K562 (cell line): ENCODE data around the gene KBTBD2. TPM values are rescaled to one million over a fixed set of nuclear protein-coding genes. Genes with fewer than 3 reads are reported as not detected.
A peak's percentile ranks its signal among the peaks of the same experiment; 100 is the strongest.

ENCODE experiments used
- ETV1 ChIP-seq: fragments of 450-650 bp; conservative IDR thresholded peaks from 2 replicates; pipeline ENCODE4 v1.6.1; 2016; ENCODE audit warnings: missing genetic modification characterization, control low read depth, low read depth, missing compliant biosample characterization
- MAZ ChIP-seq, 2 experiments: fragments of 450-650 bp in 1 of 2; sonication (generic) in 1 of 2; formaldehyde crosslinking; IDR thresholded peaks in 1 of 2; conservative IDR thresholded peaks in 1 of 2; 2 replicates each; pipeline versions ENCODE4 v1.4.0 to v1.5.0; 2020; ENCODE audit warnings: mild to moderate bottlenecking in 1 of 2, missing genetic modification reagents in 1 of 2
- MCM7 ChIP-seq, 2 experiments: fragments of 450-650 bp; IDR thresholded peaks; 2 replicates each; pipeline ENCODE4 v1.6.1; 2016 to 2018
- NR3C1 ChIP-seq: sonication (generic); formaldehyde crosslinking; IDR thresholded peaks from 2 replicates; pipeline ENCODE4 v1.8.1; 2022; ENCODE audit warnings: missing genetic modification reagents
- PML ChIP-seq: IDR thresholded peaks from 2 replicates; pipeline ENCODE4 v1.6.1; 2012; ENCODE audit warnings: low read length, inconsistent platforms
- POLR2A ChIP-seq: fragments of 450-650 bp; conservative IDR thresholded peaks from 2 replicates; pipeline ENCODE4 v1.6.1; 2016
- RHOXF2B ChIP-seq: fragments of 250-450 bp; sonication (Bioruptor Pico); conservative IDR thresholded peaks from 2 replicates; pipeline ENCODE4 v1.5.1; 2021
- TAL1 ChIP-seq: fragments of 450-650 bp; IDR thresholded peaks from 2 replicates; pipeline ENCODE4 v1.6.1; 2016; ENCODE audit warnings: mild to moderate bottlenecking
- U2AF2 ChIP-seq: fragments of 200-400 bp; formaldehyde crosslinking; optimal IDR thresholded peaks from 2 replicates; pipeline ENCODE3; 2017; ENCODE audit warnings: low read depth, mild to moderate bottlenecking, low read length
- ZBTB7A ChIP-seq: IDR thresholded peaks from 2 replicates; pipeline ENCODE4 v1.6.1; 2011; ENCODE audit warnings: low read depth, mild to moderate bottlenecking, low read length, moderate library complexity, borderline replicate concordance; ENCODE audit not compliant: control insufficient read depth
- ZNF121 ChIP-seq: sonication (generic); formaldehyde crosslinking; conservative IDR thresholded peaks from 2 replicates; pipeline ENCODE4 v1.8.0; 2022; ENCODE audit warnings: missing genetic modification reagents
- ZNF165 ChIP-seq: fragments of 250-450 bp; sonication (Bioruptor Pico); IDR thresholded peaks from 2 replicates; pipeline ENCODE4 v1.4.0; 2020; ENCODE audit warnings: borderline replicate concordance
- ZNF212 ChIP-seq: fragments of 450-650 bp; formaldehyde crosslinking; IDR thresholded peaks from 2 replicates; pipeline ENCODE4 v1.4.0; 2020; ENCODE audit warnings: mild to moderate bottlenecking
- ZNF3 ChIP-seq: fragments of 250-450 bp; sonication (Bioruptor Pico); IDR thresholded peaks from 2 replicates; pipeline ENCODE4 v1.5.0; 2021; ENCODE audit warnings: mild to moderate bottlenecking, moderate library complexity
- ZNF436 ChIP-seq: fragments of 250-450, 450-650 bp; sonication (Bioruptor Pico); formaldehyde crosslinking; IDR thresholded peaks from 2 replicates; pipeline ENCODE4 v1.7.0; 2020; ENCODE audit warnings: mild to moderate bottlenecking
- ZNF583 ChIP-seq: fragments of 250-450 bp; sonication (Bioruptor Pico); IDR thresholded peaks from 2 replicates; pipeline ENCODE4 v1.4.0; 2020
- polyA plus RNA-seq, 8 experiments: library from polyadenylated mRNA; depleted of rRNA in 4 of 8; stranded (reverse) in 5 of 8; unstranded in 3 of 8; fragments of >200 nt; fragmentation: Nextera tagmentation in 2 of 8; fragmentation: Illumina TruSeq in 1 of 8; extraction: Ambion mirVana in 2 of 8; extraction: Trizol in 1 of 8; gene quantifications; 2 replicates each; pipeline versions ENCODE4 v1.2.1 to v1.2.3, GENCODE V29; 2011 to 2014; ENCODE audit warnings: inconsistent platforms in 1 of 8, missing spikeins in 1 of 8
- total RNA-seq, 7 experiments: library from RNA; depleted of rRNA in 6 of 7; stranded (reverse); fragments of >200 nt in 6 of 7; fragmentation: Illumina TruSeq in 2 of 7; extraction: Trizol in 2 of 7; gene quantifications; 2 replicates each; pipeline versions ENCODE4 v1.2.1 to v1.2.3, GENCODE V29; 2011 to 2021; ENCODE audit warnings: low replicate concordance in 1 of 7
- TF ChIP-seq, protein P1 (sequence below), 2 experiments: fragments of 450-650 bp; formaldehyde crosslinking in 1 of 2; IDR thresholded peaks; 2 replicates each; pipeline versions ENCODE4 v1.4.0 to v1.6.1; 2014 to 2020; ENCODE audit warnings: mild to moderate bottlenecking in 2 of 2, borderline replicate concordance in 1 of 2, low read depth in 1 of 2
- TF ChIP-seq, protein P2 (sequence below), 2 experiments: fragments of 450-650 bp in 1 of 2; sonication (generic) in 1 of 2; formaldehyde crosslinking; conservative IDR thresholded peaks; 2 replicates each; pipeline versions ENCODE4 v1.4.0 to v1.8.1; 2020 to 2022; ENCODE audit warnings: mild to moderate bottlenecking in 1 of 2, missing genetic modification reagents in 1 of 2
- TF ChIP-seq, protein P3 (sequence below): fragments of 250-450 bp; sonication (Bioruptor Pico); IDR thresholded peaks from 2 replicates; pipeline ENCODE4 v1.9.0; 2021; ENCODE audit warnings: mild to moderate bottlenecking
- TF ChIP-seq, protein P4 (sequence below): fragments of 250-450 bp; sonication (Bioruptor Pico); IDR thresholded peaks from 2 replicates; pipeline ENCODE4 v1.8.0; 2021; ENCODE audit warnings: moderate library complexity, mild to moderate bottlenecking, inconsistent platforms

The KBTBD2 gene
- total and polyA plus RNA-seq, 9 of the 15 experiments (the other 6 are each of a cell fraction or from before 2014, with no cell fraction given): 22.8 to 62.2 (median 30.8) TPM

DNA sequence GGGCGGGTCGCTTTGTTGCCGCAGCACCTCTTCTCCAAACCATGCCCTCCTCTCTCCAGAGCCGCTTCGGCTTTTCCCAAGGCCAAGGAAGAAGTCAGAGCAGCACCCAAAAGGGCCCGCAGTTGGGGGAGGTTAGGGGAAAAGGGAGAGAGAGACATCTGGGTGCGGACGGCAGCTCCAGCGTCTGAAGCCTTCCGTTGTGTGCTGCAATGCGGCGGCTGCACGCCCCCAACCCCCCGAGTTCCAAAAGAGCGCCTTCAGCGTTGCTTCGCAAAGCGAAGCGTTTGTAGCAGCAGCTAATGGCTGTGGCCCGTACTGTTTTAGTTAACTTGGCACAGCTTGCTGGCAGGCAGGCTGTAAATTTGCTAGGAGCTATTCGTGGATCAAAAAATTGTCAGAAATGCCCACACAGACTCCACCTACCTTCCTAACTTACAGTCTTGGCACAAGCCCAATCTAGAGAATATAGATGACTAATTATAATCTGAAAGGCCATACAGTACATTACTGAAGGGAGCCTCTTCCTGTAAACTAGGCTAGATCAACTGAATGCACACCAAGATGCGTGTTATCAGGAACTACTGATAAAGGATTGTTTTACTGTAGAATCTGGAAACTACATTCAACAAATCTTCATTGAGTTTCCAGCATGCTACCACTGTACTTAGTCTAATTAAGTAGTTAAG lies 1.1 kb upstream of the KBTBD2 start (continued):
- TF ChIP-seq, protein P1, sequence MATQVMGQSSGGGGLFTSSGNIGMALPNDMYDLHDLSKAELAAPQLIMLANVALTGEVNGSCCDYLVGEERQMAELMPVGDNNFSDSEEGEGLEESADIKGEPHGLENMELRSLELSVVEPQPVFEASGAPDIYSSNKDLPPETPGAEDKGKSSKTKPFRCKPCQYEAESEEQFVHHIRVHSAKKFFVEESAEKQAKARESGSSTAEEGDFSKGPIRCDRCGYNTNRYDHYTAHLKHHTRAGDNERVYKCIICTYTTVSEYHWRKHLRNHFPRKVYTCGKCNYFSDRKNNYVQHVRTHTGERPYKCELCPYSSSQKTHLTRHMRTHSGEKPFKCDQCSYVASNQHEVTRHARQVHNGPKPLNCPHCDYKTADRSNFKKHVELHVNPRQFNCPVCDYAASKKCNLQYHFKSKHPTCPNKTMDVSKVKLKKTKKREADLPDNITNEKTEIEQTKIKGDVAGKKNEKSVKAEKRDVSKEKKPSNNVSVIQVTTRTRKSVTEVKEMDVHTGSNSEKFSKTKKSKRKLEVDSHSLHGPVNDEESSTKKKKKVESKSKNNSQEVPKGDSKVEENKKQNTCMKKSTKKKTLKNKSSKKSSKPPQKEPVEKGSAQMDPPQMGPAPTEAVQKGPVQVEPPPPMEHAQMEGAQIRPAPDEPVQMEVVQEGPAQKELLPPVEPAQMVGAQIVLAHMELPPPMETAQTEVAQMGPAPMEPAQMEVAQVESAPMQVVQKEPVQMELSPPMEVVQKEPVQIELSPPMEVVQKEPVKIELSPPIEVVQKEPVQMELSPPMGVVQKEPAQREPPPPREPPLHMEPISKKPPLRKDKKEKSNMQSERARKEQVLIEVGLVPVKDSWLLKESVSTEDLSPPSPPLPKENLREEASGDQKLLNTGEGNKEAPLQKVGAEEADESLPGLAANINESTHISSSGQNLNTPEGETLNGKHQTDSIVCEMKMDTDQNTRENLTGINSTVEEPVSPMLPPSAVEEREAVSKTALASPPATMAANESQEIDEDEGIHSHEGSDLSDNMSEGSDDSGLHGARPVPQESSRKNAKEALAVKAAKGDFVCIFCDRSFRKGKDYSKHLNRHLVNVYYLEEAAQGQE (IDR thresholded peaks at IDR 0.05; ENCODE audit: borderline replicate concordance): no peak
- TF ChIP-seq, protein P1 (CRISPR knock-in tag; IDR thresholded peaks at IDR 0.05; ENCODE audit: low read depth): no peak
- peak; percentile 70; the same call in 1 of the 2 replicates for TF ChIP-seq ZBTB7A
- peak; percentile 40; the same call in 1 of the 2 replicates for TF ChIP-seq TAL1
- TF ChIP-seq PML: no peak
- peak; percentile 66 for TF ChIP-seq POLR2A
- no peak for TF ChIP-seq ZNF165 (CRISPR knock-in tag)
- TF ChIP-seq ZNF212 (CRISPR knock-in tag): no peak
- TF ChIP-seq MAZ (CRISPR knock-in tag; conservative IDR thresholded peaks at IDR 0.05 in 1 of 2, IDR thresholded peaks at IDR 0.05 in 1 of 2): 0 out of 4 replicates have a peak, but pooled peaks of 1 of the 2 experiments have one; percentile 20
- no peak for TF ChIP-seq U2AF2
- TF ChIP-seq, protein P2, sequence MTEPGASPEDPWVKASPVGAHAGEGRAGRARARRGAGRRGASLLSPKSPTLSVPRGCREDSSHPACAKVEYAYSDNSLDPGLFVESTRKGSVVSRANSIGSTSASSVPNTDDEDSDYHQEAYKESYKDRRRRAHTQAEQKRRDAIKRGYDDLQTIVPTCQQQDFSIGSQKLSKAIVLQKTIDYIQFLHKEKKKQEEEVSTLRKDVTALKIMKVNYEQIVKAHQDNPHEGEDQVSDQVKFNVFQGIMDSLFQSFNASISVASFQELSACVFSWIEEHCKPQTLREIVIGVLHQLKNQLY (CRISPR knock-in tag; conservative IDR thresholded peaks at IDR 0.05): no peak
- no peak for TF ChIP-seq RHOXF2B (CRISPR knock-in tag)
- no peak for TF ChIP-seq ZNF121
- TF ChIP-seq, protein P3, sequence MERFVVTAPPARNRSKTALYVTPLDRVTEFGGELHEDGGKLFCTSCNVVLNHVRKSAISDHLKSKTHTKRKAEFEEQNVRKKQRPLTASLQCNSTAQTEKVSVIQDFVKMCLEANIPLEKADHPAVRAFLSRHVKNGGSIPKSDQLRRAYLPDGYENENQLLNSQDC (CRISPR knock-in tag): no peak
- TF ChIP-seq ZNF3 (CRISPR knock-in tag): no peak
- no peak for TF ChIP-seq ZNF583 (CRISPR knock-in tag)
- no peak for TF ChIP-seq ZNF436 (CRISPR knock-in tag)
- TF ChIP-seq ETV1 (tag): no peak
- TF ChIP-seq MCM7 (IDR thresholded peaks at IDR 0.05): no peak
- TF ChIP-seq NR3C1: no peak
- TF ChIP-seq, protein P4, sequence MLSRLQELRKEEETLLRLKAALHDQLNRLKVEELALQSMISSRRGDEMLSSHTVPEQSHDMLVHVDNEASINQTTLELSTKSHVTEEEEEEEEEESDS (CRISPR knock-in tag): no peak
